AG09309 (cell line): ENCODE results near the gene LYPD8.

Experiments used
- DNase-seq: peaks from one replicate; pipeline ENCODE4 v3.0.0-alpha.2; 2010; ENCODE audit warnings: low read depth
- H3K4me3 ChIP-seq: 2 replicates; pipeline ENCODE4 v1.5.1; 2011; ENCODE audit warnings: mild to moderate bottlenecking, low read depth, low read length, moderate library complexity; ENCODE audit not compliant: control insufficient read depth
- TF ChIP-seq, protein P1 (sequence below): IDR thresholded peaks from 2 replicates; pipeline ENCODE4 v1.5.1; 2011; ENCODE audit warnings: mild to moderate bottlenecking, low read depth, low read length, inconsistent platforms; ENCODE audit not compliant: insufficient read depth, control insufficient read depth; ENCODE audit errors: missing control alignments

Gene LYPD8

DNA sequence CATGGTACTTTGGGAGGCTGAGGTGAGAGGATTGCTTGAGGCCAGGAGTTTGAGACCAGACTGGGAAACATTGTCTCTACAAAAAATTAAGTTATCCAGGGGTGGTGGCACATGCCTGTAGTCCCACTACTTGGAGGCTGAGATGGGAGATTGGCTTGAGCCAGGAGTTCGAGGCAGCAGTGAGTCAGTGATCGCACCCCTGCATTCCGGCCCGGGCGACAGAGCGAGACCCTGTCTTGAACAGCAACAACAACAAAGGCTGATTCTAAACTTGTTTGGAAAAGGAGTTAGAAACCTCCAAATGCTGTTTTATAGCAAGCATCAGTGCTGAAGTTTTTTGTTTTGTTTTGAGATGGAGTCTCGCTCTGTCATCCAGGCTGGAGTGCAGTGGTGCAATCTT lies 14.7 kb downstream of the LYPD8 start:
- no peak for DNase-seq
- TF ChIP-seq, protein P1, sequence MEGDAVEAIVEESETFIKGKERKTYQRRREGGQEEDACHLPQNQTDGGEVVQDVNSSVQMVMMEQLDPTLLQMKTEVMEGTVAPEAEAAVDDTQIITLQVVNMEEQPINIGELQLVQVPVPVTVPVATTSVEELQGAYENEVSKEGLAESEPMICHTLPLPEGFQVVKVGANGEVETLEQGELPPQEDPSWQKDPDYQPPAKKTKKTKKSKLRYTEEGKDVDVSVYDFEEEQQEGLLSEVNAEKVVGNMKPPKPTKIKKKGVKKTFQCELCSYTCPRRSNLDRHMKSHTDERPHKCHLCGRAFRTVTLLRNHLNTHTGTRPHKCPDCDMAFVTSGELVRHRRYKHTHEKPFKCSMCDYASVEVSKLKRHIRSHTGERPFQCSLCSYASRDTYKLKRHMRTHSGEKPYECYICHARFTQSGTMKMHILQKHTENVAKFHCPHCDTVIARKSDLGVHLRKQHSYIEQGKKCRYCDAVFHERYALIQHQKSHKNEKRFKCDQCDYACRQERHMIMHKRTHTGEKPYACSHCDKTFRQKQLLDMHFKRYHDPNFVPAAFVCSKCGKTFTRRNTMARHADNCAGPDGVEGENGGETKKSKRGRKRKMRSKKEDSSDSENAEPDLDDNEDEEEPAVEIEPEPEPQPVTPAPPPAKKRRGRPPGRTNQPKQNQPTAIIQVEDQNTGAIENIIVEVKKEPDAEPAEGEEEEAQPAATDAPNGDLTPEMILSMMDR, result no peak
- H3K4me3 ChIP-seq, result no peak overlapping the region

DNA sequence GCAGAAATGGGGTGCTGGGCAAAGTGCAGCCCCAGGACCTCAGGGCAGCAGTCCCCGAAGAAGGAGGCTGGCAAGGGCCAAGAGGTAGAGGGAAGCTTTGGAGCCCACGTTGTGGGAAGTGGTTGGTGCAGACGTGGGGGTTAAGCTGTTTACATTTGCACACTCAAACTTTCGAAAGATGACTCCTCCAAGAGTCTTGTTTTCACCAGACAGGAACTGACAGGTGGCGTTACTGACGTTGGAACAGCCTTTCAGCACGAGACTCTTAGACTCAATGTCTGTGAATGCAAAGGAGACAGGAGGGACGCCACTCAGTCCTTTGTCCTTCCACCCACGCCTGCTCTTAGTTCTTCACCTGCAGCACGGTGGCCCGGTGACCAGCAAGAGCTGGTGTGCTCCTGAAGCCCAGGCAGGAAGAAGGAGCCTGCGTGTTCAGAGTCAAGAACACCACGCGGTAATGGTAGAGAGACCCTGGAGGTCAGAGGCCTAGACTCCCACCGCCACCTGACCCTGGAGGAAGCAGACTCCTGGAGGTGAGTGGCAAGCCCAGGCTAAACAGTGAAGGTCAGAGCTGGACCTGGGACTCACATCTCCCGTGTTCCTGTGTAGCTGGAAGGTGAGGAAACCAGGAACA lies 15.9 kb downstream of the LYPD8 start:
- TF ChIP-seq, protein P1, result no peak
- no peak overlapping the region for H3K4me3 ChIP-seq
- no peak for DNase-seq

DNA sequence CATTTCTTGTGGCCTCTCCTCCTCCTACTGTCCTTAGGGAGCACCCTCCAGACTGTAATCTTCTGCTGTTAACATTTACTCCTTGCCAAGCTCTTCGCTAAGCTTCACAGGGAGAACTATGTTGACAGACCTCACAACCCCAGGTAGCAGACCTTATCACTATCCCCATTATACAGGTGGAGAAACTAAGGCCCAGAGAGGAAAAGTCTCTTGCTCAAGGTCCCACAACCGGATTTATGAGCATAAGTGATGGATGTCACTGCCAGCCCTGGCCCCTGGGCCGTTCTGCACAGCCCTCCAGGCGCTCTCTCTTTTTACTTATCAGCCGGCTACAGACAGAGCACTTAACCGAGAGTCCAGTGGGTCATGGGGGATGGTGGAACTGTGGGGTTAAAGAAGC lies 18.1 kb downstream of the LYPD8 start:
- TF ChIP-seq, protein P1, result no peak
- H3K4me3 ChIP-seq, result no peak overlapping the region
- DNase-seq, result no peak

DNA sequence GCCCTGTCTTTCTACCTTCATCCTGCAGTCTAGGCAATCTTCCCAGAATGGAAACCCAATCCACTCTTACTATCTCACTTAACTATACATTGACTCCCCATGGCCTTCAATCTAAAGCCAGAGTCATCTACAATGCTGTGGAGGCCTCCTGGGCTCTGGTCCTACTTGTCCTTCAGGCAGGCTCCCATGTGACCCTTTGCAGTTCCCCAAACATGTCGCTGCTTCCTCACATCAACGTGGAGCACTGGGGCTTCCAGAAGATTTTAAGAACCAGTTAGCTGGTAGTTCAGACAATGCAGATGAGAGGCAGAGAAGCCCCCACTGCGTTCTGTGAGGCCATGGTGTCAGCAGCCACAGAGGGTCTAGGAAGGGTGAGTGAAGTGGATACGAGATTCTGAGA lies 18.6 kb downstream of the LYPD8 start:
- no peak for DNase-seq
- TF ChIP-seq, protein P1, result no peak
- H3K4me3 ChIP-seq, result no peak overlapping the region

DNA sequence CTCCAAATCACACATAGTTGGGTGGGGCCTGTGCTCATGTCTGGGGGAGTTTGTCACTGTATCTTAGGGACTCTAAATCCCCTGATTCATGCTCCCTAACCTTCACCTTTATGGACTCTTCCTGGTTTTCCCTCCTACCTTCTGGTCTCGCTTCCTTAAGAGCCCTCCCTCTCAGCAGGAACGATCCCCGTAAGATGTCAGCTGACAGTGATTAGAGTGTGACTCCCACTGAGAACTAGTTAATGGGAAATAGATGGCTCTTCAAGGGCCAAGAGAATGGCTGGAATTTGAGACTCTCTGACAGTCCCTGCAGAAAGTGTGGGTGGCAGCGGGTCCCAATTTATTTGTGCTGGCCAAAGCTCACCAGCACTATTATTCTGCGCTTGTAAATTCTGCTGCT lies 22.0 kb downstream of the LYPD8 start:
- no peak for DNase-seq
- H3K4me3 ChIP-seq, result no peak overlapping the region
- TF ChIP-seq, protein P1, result no peak

DNA sequence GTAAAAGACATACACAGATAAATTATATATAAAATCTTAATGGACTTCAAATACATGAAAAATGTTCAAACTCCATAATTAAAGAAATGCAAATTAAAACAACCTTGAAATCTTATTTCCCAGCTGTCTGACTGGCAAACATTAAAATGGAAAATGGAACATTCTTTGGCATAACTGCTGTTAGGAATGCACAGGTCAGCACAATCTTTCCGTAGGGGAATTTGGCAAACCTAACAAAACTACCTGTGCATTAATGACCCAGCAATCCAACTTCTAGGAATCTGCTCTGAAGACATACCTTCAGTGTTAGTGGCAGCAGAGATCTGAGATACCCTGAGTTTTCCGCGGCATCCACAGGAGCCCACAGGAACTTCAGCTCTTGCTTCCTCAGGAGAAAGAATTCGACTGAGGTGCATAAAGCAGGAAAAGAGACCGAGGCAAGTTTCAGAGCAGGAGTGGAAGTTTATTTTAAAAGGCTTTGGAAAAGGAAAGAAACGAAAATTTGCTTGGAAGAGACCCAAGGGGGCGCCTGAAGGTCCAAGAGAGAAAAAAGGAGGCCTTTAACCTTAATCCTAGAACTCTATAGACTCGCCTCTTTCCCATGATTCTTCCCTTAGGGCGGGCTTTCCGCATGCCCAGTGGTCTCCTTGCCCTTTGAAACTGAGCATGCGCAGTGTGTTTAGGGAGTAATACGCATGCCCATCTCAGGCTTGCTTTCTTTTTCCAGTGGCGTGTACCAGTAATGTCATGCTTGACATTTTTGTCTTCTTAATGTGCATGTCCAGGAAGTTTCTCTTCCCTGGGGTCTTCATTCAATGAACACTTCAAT lies 24.8 kb downstream of the LYPD8 start:
- TF ChIP-seq, protein P1, result no peak
- DNase-seq, result peak; percentile 21
- H3K4me3 ChIP-seq, result peak overlapping the region; percentile 30
